Activated B cell treated with CpG ODN at 0.5 μM for 24 hours (primary cell): ENCODE results near the gene GOLGA1. TPM values are rescaled to one million over a fixed set of nuclear protein-coding genes. Genes with fewer than 3 reads are reported as not detected.

ENCODE experiments used
- ATAC-seq: fragments of 200-7000 bp; cut with Tn5 transposase; one replicate; pipeline ENCODE4 v1.10.0; 2021; ENCODE audit warnings: low read depth, mild to moderate bottlenecking, moderate library complexity
- CTCF ChIA-PET: fragments of 350-600 bp; sonication (Branson Sonifier 250); formaldehyde crosslinking; loops from one replicate; lab custom pipeline; 2021; ENCODE audit warnings: antibody characterized with exemption; lab: Charles Lee
- POLR2A ChIA-PET: fragments of 350-600 bp; sonication (Branson Sonifier 250); formaldehyde crosslinking; loops from one replicate; lab custom pipeline; 2021; ENCODE audit warnings: antibody characterized with exemption; lab: Charles Lee
- DNase-seq: peaks from one replicate; pipeline ENCODE4 v3.0.0; 2022
- H3K27ac Mint-ChIP-seq: one replicate; pipeline ENCODE4 v1.8.0; 2020; ENCODE audit warnings: mixed read lengths
- H3K27me3 Mint-ChIP-seq: one replicate; pipeline ENCODE4 v1.8.0; 2021; ENCODE audit warnings: mixed read lengths
- H3K36me3 Mint-ChIP-seq: one replicate; pipeline ENCODE4 v1.8.0; 2021; ENCODE audit warnings: low read depth, mixed read lengths
- H3K4me1 Mint-ChIP-seq: one replicate; pipeline ENCODE4 v1.8.0; 2021; ENCODE audit warnings: mixed read lengths
- H3K4me3 Mint-ChIP-seq: one replicate; pipeline ENCODE4 v1.8.0; 2020; ENCODE audit warnings: mild to moderate bottlenecking, mixed read lengths
- H3K9me3 Mint-ChIP-seq: one replicate; pipeline ENCODE4 v1.8.0; 2020; ENCODE audit warnings: mixed read lengths
- intact Hi-C: fragments of 100-400 bp; cut with micrococcal nuclease; formaldehyde crosslinking; loops from one replicate; pipeline ENCODE4 v1.15.1; 2024
- total RNA-seq: library from RNA; stranded (reverse); gene quantifications from 2 replicates; pipeline ENCODE4 v1.2.3, GENCODE V29; 2022
- TF ChIP-seq, protein P1 (sequence below): fragments of 200-600 bp; IDR thresholded peaks from one replicate; pipeline ENCODE4 v1.8.0; 2022; ENCODE audit warnings: antibody characterized with exemption, mild to moderate bottlenecking

Gene GOLGA1
- total RNA-seq, 1 donor from 2014 or later = 14.0 TPM

DNA sequence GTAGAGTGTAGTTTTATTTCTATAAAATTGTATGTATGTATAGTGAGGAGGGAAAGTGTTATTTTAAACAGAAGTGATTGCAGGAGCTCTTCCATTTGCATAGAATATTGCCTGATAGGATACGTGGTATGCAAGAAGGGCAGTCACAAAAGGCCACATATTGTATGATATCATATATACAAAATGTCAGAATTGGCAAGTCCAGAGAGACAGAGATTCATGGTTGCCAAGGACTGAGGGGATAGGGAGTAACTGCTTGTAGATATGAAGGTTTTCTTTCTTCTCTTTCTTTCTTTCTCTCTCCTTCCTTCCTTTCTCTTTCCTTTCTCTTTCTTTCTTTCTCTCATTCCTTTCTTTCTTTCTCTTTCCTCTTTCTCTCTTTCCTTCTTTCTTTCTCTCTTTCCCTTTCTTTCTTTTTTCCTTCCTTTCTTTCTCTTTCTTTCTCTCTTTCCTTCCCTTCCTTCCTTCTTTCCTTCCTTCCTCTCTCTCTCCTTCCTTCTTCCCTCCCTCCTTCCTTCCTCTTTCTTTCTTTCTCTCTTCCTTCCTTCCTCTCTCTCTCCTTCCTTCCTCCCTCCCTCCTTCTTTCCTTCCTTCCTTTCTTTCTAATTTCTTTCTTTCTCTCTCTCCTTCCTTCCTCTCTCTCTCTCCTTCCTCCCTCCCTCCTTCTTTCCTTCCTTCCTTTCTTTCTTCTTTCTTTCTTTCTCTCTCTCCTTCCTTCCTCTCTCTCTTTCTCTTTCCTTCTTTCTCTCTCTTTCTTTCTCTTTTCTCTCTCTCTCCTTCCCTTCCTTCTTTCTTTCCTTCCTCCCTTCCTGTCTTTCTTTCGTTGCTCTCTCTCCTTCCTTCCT is 112.2 kb downstream of the GOLGA1 start:
- Mint-ChIP-seq H3K4me3 (no peak overlapping the region), H3K27me3 (no peaks in the 10 kb centered on the region), H3K36me3 (no peaks in the 10 kb centered on the region), H3K27ac (no peak overlapping the region), H3K4me1 (no peaks in the 10 kb centered on the region), H3K9me3 (peaks cover 3% of the 10 kb centered on the region)
- TF ChIP-seq, protein P1, sequence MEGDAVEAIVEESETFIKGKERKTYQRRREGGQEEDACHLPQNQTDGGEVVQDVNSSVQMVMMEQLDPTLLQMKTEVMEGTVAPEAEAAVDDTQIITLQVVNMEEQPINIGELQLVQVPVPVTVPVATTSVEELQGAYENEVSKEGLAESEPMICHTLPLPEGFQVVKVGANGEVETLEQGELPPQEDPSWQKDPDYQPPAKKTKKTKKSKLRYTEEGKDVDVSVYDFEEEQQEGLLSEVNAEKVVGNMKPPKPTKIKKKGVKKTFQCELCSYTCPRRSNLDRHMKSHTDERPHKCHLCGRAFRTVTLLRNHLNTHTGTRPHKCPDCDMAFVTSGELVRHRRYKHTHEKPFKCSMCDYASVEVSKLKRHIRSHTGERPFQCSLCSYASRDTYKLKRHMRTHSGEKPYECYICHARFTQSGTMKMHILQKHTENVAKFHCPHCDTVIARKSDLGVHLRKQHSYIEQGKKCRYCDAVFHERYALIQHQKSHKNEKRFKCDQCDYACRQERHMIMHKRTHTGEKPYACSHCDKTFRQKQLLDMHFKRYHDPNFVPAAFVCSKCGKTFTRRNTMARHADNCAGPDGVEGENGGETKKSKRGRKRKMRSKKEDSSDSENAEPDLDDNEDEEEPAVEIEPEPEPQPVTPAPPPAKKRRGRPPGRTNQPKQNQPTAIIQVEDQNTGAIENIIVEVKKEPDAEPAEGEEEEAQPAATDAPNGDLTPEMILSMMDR = no peak
- intact Hi-C loops = no loop called here
- POLR2A ChIA-PET = no interaction called here
- CTCF ChIA-PET = no interaction called here
- DNase-seq (no peak), ATAC-seq (no peak)

Other genes starting within 250 kb of the GOLGA1 start
- gene NR6A1, start 169.8 kb downstream of the GOLGA1 start, total RNA-seq = 2.3 and 3.1 TPM in 2 replicates
- gene OLFML2A, start 163.9 kb downstream of the GOLGA1 start, total RNA-seq = 0.73 and 0.78 TPM in 2 replicates
- gene WDR38, start 87.6 kb downstream of the GOLGA1 start, total RNA-seq = not detected in 2 replicates
- 2,037 and 2,426 TPM in 2 replicates for gene RPL35, start 79.1 kb downstream of the GOLGA1 start, total RNA-seq
- 91.5 and 93.1 TPM in 2 replicates for gene ARPC5L, start 79.0 kb downstream of the GOLGA1 start, total RNA-seq
- 10.7 and 11.7 TPM in 2 replicates for gene SCAI, start 202.4 kb upstream of the GOLGA1 start, total RNA-seq
- 41.2 and 47.0 TPM in 2 replicates for gene PPP6C, start 248.7 kb upstream of the GOLGA1 start, total RNA-seq